NT2/D1 (cell line): ENCODE data around the gene SOHLH2.

Source experiments
- YY1 ChIP-seq: IDR thresholded peaks from 2 replicates; pipeline ENCODE4 v1.6.1; 2011; ENCODE audit not compliant: insufficient read length, insufficient read depth
- ZNF274 ChIP-seq: IDR thresholded peaks from 2 replicates; pipeline ENCODE4 v1.6.1; 2011; ENCODE audit warnings: mild to moderate bottlenecking, low read depth, low read length

- TF ChIP-seq YY1 (no peak), ZNF274 (no peak)
Observed at GRCh38 chr13:36248700-36249099, 34.3 kb upstream of the SOHLH2 start.
